Liver (tissue), 9 donors: ENCODE results near the gene VSIR. TPM values are rescaled to one million over a fixed set of nuclear protein-coding genes. Genes with fewer than 3 reads are reported as not detected.

Experiments used
- DNase-seq: peaks from one replicate; pipeline ENCODE4 v3.0.0-alpha.2; 2017; ENCODE audit warnings: low spot score
- H3K27ac ChIP-seq, 2 donors: one replicate each; pipeline ENCODE4 v1.7.0; 2013; ENCODE audit warnings: inconsistent platforms in 2 of 2, low read length in 2 of 2, control low read depth in 1 of 2, low read depth in 1 of 2, mild to moderate bottlenecking in 1 of 2
- H3K27me3 ChIP-seq, 4 donors: one replicate each; pipeline versions ENCODE4 v1.6.1 to v1.7.0; 2013; ENCODE audit warnings: low read length in 3 of 4, inconsistent platforms in 1 of 4, mild to moderate bottlenecking in 1 of 4, moderate library complexity in 1 of 4; ENCODE audit not compliant: control insufficient read depth in 4 of 4, insufficient read depth in 4 of 4
- H3K36me3 ChIP-seq, 4 donors: one replicate each; pipeline versions ENCODE4 v1.6.1 to v1.7.0; 2013; ENCODE audit warnings: low read length in 3 of 4, mild to moderate bottlenecking in 3 of 4, low read depth in 1 of 4, moderate library complexity in 1 of 4; ENCODE audit not compliant: control insufficient read depth in 4 of 4, insufficient read depth in 3 of 4
- H3K4me1 ChIP-seq, 4 donors: one replicate each; pipeline versions ENCODE4 v1.6.1 to v1.7.0; 2013; ENCODE audit warnings: low read length in 3 of 4, mild to moderate bottlenecking in 3 of 4, moderate library complexity in 1 of 4; ENCODE audit not compliant: control insufficient read depth in 4 of 4, insufficient read depth in 4 of 4
- H3K4me3 ChIP-seq, 3 donors: one replicate each; pipeline versions ENCODE4 v1.6.1 to v1.7.0; 2013; ENCODE audit warnings: low read length in 3 of 3, control low read depth in 1 of 3, low read depth in 1 of 3, mild to moderate bottlenecking in 1 of 3
- H3K9ac ChIP-seq, 2 donors: one replicate each; pipeline ENCODE4 v1.7.0; 2013; ENCODE audit warnings: low read length in 2 of 2, mild to moderate bottlenecking in 2 of 2, moderate library complexity in 2 of 2, control low read depth in 1 of 2, low read depth in 1 of 2
- H3K9me3 ChIP-seq, 4 donors: one replicate each; pipeline versions ENCODE4 v1.6.1 to v1.7.0; 2013; ENCODE audit warnings: low read length in 3 of 4; ENCODE audit not compliant: control insufficient read depth in 4 of 4
- CTCF ChIP-seq: fragments of 150-350 bp; IDR thresholded peaks from 2 replicates; pipeline ENCODE4 v1.5.1; 2017; ENCODE audit warnings: improper control_type of control experiment, low read depth, low read length; ENCODE audit not compliant: missing input control
- EGR1 ChIP-seq, 2 donors: IDR thresholded peaks; 2 replicates each; pipeline ENCODE4 v1.6.1; 2016 to 2018; ENCODE audit warnings: antibody characterized with exemption in 2 of 2, low read depth in 2 of 2
- FOXA1 ChIP-seq: IDR thresholded peaks from 2 replicates; pipeline ENCODE4 v1.6.1; 2016; ENCODE audit warnings: antibody characterized with exemption
- FOXA2 ChIP-seq: IDR thresholded peaks from 2 replicates; pipeline ENCODE4 v1.6.1; 2016; ENCODE audit warnings: antibody characterized with exemption
- HNF4A ChIP-seq, 2 donors: conservative IDR thresholded peaks; 2 replicates each; pipeline ENCODE4 v1.6.1; 2016; ENCODE audit warnings: antibody characterized with exemption in 2 of 2, mild to moderate bottlenecking in 2 of 2
- HNF4G ChIP-seq: IDR thresholded peaks from 2 replicates; pipeline ENCODE4 v1.6.1; 2016; ENCODE audit warnings: antibody characterized with exemption
- JUND ChIP-seq, 2 donors: IDR thresholded peaks; 2 replicates each; pipeline ENCODE4 v1.6.1; 2016; ENCODE audit warnings: antibody characterized with exemption in 2 of 2
- MAX ChIP-seq: IDR thresholded peaks from 2 replicates; pipeline ENCODE4 v1.6.1; 2016; ENCODE audit warnings: antibody characterized with exemption
- NR2F2 ChIP-seq: IDR thresholded peaks from 2 replicates; pipeline ENCODE4 v1.6.1; 2016; ENCODE audit warnings: antibody characterized with exemption
- RAD21 ChIP-seq, 2 donors: IDR thresholded peaks; 2 replicates each; pipeline ENCODE4 v1.6.1; 2016; ENCODE audit warnings: antibody characterized with exemption in 2 of 2, mild to moderate bottlenecking in 2 of 2
- RXRA ChIP-seq, 2 donors: IDR thresholded peaks; 2 replicates each; pipeline ENCODE4 v1.6.1; 2017 to 2018; ENCODE audit warnings: antibody characterized with exemption in 2 of 2, mild to moderate bottlenecking in 1 of 2
- SP1 ChIP-seq: IDR thresholded peaks from 2 replicates; pipeline ENCODE4 v1.6.1; 2018; ENCODE audit warnings: antibody characterized with exemption, mild to moderate bottlenecking
- TAF1 ChIP-seq: conservative IDR thresholded peaks from 2 replicates; pipeline ENCODE4 v1.6.1; 2016; ENCODE audit warnings: antibody characterized with exemption, mild to moderate bottlenecking
- YY1 ChIP-seq: IDR thresholded peaks from 2 replicates; pipeline ENCODE4 v1.6.1; 2016; ENCODE audit warnings: antibody characterized with exemption, mild to moderate bottlenecking
- ZBTB33 ChIP-seq: IDR thresholded peaks from 2 replicates; pipeline ENCODE4 v1.6.1; 2016; ENCODE audit warnings: antibody characterized with exemption
- WGBS: extraction: QIAGEN DNeasy Blood & Tissue Kit; methylation state at CpG from one replicate; pipeline ENCODE4 v1.1.7; 2013; 5-methylcytosine and 5-hydroxymethylcytosine counted together
- polyA plus RNA-seq, 2 donors: library from polyadenylated mRNA; stranded (reverse) in 1 of 2; unstranded in 1 of 2; fragments of 200-250 nt in 1 of 2; fragments of >200 nt in 1 of 2; fragmentation: Nextera tagmentation in 1 of 2; extraction: Ambion mirVana in 1 of 2; gene quantifications; one replicate each; pipeline versions ENCODE4 v1.2.1 to v1.2.3, GENCODE V29; 2013 to 2015
- total RNA-seq, 2 donors: library from RNA; depleted of rRNA; stranded (reverse); fragments of >200 nt; gene quantifications; one replicate each; pipeline ENCODE4 v1.2.3, GENCODE V29; 2014
- TF ChIP-seq, protein P1 (sequence below): IDR thresholded peaks from 2 replicates; pipeline ENCODE4 v1.6.1; 2016; ENCODE audit warnings: antibody characterized with exemption
- TF ChIP-seq, protein P2 (sequence below): IDR thresholded peaks from 2 replicates; pipeline ENCODE4 v1.6.1; 2016; ENCODE audit warnings: antibody characterized with exemption, mild to moderate bottlenecking
- donor health status: healthy.
- donor health status: healthy.
- donor health status: healthy.
- donor health status: healthy.
- donor health status: healthy.

VSIR gene
- total and polyA plus RNA-seq, 4 donors: 7.2 to 12.2 (median 10.8) TPM

DNA sequence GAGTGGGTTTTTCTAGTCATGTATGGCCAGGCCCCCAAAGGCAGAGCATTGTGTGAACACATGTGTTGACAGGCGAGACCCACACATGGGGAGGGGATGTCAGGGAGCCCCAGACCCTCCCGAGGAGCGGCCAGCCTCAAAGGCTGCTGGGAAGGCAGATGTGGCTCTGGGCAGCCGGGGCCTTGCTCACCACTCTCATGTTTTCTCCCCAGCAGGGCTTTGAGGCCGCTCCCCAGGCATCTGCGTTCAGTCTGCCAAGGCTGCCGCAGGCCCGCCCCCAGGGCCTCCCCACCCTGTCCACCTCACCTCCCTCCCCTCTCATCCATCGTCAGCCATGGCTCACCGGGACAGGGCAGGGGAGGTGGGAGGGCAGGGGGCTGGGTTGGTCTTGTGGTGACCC is 16.6 kb upstream of the VSIR start:
- Histone ChIP-seq H3K4me1 (no peaks in the 10 kb centered on the region), H3K9me3 (no peaks in the 10 kb centered on the region), H3K27me3 (no peaks in the 10 kb centered on the region), H3K4me3 (no peak overlapping the region), H3K27ac (no peak overlapping the region), H3K9ac (no peak overlapping the region), H3K36me3 (no peaks in the 10 kb centered on the region)
- DNase-seq: no peak
- no peak for TF ChIP-seq HNF4A (conservative IDR thresholded peaks at IDR 0.05)
- no peak for TF ChIP-seq RXRA (IDR thresholded peaks at IDR 0.05)
- no peak for TF ChIP-seq EGR1 (IDR thresholded peaks at IDR 0.05; ENCODE audit: low read depth in 2 of 2)
- no peak for TF ChIP-seq ZBTB33
- TF ChIP-seq JUND (IDR thresholded peaks at IDR 0.05): no peak
- TF ChIP-seq HNF4G: no peak
- no peak for TF ChIP-seq YY1
- no peak for TF ChIP-seq CTCF
- TF ChIP-seq, protein P1, sequence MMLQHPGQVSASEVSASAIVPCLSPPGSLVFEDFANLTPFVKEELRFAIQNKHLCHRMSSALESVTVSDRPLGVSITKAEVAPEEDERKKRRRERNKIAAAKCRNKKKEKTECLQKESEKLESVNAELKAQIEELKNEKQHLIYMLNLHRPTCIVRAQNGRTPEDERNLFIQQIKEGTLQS: no peak
- TF ChIP-seq FOXA1: no peak
- no peak for TF ChIP-seq SP1
- no peak for TF ChIP-seq RAD21 (IDR thresholded peaks at IDR 0.05)
- no peak for TF ChIP-seq NR2F2
- no peak for TF ChIP-seq TAF1
- TF ChIP-seq, protein P2, sequence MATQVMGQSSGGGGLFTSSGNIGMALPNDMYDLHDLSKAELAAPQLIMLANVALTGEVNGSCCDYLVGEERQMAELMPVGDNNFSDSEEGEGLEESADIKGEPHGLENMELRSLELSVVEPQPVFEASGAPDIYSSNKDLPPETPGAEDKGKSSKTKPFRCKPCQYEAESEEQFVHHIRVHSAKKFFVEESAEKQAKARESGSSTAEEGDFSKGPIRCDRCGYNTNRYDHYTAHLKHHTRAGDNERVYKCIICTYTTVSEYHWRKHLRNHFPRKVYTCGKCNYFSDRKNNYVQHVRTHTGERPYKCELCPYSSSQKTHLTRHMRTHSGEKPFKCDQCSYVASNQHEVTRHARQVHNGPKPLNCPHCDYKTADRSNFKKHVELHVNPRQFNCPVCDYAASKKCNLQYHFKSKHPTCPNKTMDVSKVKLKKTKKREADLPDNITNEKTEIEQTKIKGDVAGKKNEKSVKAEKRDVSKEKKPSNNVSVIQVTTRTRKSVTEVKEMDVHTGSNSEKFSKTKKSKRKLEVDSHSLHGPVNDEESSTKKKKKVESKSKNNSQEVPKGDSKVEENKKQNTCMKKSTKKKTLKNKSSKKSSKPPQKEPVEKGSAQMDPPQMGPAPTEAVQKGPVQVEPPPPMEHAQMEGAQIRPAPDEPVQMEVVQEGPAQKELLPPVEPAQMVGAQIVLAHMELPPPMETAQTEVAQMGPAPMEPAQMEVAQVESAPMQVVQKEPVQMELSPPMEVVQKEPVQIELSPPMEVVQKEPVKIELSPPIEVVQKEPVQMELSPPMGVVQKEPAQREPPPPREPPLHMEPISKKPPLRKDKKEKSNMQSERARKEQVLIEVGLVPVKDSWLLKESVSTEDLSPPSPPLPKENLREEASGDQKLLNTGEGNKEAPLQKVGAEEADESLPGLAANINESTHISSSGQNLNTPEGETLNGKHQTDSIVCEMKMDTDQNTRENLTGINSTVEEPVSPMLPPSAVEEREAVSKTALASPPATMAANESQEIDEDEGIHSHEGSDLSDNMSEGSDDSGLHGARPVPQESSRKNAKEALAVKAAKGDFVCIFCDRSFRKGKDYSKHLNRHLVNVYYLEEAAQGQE: no peak
- TF ChIP-seq MAX: no peak
- WGBS: 85% methylated on average over 10 of the region's 10 CpGs

DNA sequence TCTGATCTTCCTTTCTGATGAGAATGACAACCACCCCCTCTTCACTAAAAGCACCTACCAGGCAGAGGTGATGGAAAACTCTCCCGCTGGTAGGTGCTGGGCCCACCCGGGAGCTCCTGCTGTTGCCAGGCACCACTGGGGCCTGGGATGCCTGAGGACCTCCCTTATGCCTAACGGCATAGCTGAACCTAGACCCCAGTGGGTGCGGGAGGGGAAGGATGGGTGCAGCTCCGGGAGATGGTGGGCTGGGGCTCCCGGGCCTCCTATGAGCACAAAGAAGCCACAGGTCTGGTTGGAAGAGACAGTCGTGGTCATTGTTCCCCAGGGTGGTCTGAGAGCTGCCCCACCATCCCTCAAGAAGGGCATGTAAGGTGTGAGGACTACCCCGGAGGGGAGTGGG is 15.6 kb upstream of the VSIR start:
- H3K4me1 ChIP-seq: no peaks in the 10 kb centered on the region
- no peaks in the 10 kb centered on the region for H3K36me3 ChIP-seq
- no peak overlapping the region for H3K9ac ChIP-seq
- WGBS: 89% methylated on average over 8 of the region's 8 CpGs
- H3K4me3 ChIP-seq: no peak overlapping the region
- no peaks in the 10 kb centered on the region for H3K9me3 ChIP-seq
- TF ChIP-seq FOXA2 (no peak), SP1 (no peak), HNF4A (conservative IDR thresholded peaks at IDR 0.05) (no peak)
- no peak overlapping the region for H3K27ac ChIP-seq
- no peak for DNase-seq
- H3K27me3 ChIP-seq: no peaks in the 10 kb centered on the region
